ENCODE measurements around the gene LDLRAP1. TPM values are rescaled to one million over a fixed set of nuclear protein-coding genes. Genes with fewer than 3 reads are reported as not detected.

The LDLRAP1 gene
- total RNA-seq, 1 experiment from 2014 or later: 16.3 TPM

- ChIA-PET POLR2A (no interaction called here), CTCF (interaction anchor here (1.4 to 2.9 kb wide), 2 partner anchors 17 to 52 kb away, joined by 3 to 11 read pairs; no protein-coding TSS in a partner anchor)
- no peak for ATAC-seq
- H3K27me3 Mint-ChIP-seq (ENCODE audit: low read depth): no peaks in the 10 kb centered on the region
- no peaks in the 10 kb centered on the region for H3K9me3 Mint-ChIP-seq
- H3K4me3 Mint-ChIP-seq: no peak overlapping the region
- no peak overlapping the region for H3K27ac Mint-ChIP-seq
- DNase-seq (ENCODE audit: low spot score): no peak
- no peaks in the 10 kb centered on the region for H3K4me1 Mint-ChIP-seq
- TF ChIP-seq IRF2 (CRISPR knock-in tag; IDR thresholded peaks at IDR 0.05; ENCODE audit: borderline replicate concordance, low read depth): no peak
- 0 out of 2 replicates have a peak, but pooled peaks have one; percentile 19 for TF ChIP-seq ZNF263 (CRISPR knock-in tag; IDR thresholded peaks at IDR 0.05; ENCODE audit: low read depth)
- peaks cover 3% of the 10 kb centered on the region for H3K36me3 Mint-ChIP-seq
Measured at GRCh38 chr1:25556132-25556670, 12.8 kb downstream of the LDLRAP1 start.

- Mint-ChIP-seq H3K36me3 (peaks cover 3% of the 10 kb centered on the region), H3K4me3 (no peak overlapping the region), H3K4me1 (no peaks in the 10 kb centered on the region), H3K9me3 (no peaks in the 10 kb centered on the region), H3K27me3 (ENCODE audit: low read depth) (no peaks in the 10 kb centered on the region), H3K27ac (no peak overlapping the region)
- CTCF ChIA-PET: interaction anchor here (1.4 to 2.9 kb wide), 2 partner anchors 16 to 53 kb away, joined by 3 to 11 read pairs; no protein-coding TSS in a partner anchor
- TF ChIP-seq, protein P1, sequence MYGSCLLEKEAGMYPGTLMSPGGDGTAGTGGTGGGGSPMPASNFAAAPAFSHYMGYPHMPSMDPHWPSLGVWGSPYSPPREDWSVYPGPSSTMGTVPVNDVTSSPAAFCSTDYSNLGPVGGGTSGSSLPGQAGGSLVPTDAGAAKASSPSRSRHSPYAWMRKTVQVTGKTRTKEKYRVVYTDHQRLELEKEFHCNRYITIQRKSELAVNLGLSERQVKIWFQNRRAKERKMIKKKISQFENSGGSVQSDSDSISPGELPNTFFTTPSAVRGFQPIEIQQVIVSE (CRISPR knock-in tag; IDR thresholded peaks at IDR 0.05; ENCODE audit: borderline replicate concordance): no peak
- TF ChIP-seq GABPB1 (CRISPR knock-in tag; IDR thresholded peaks at IDR 0.05) (no peak), NR1H2 (CRISPR knock-in tag; IDR thresholded peaks at IDR 0.05) (no peak), GRHL2 (CRISPR knock-in tag; IDR thresholded peaks at IDR 0.05; ENCODE audit: insufficient replicate concordance, severe bottlenecking) (no peak), EMX1 (CRISPR knock-in tag; IDR thresholded peaks at IDR 0.05) (no peak), HMGA2 (CRISPR knock-in tag; IDR thresholded peaks at IDR 0.05) (no peak), MYBL2 (CRISPR knock-in tag; IDR thresholded peaks at IDR 0.05) (no peak)
- DNase-seq (ENCODE audit: low spot score): no peak
- POLR2A ChIA-PET: no interaction called here
- ATAC-seq: no peak
Measured at GRCh38 chr1:25556791-25557476, 13.5 kb downstream of the LDLRAP1 start.

- ChIA-PET CTCF (interaction anchor here (1.5 to 2.9 kb wide), 2 partner anchors 15 kb away, joined by 4 to 11 read pairs; no protein-coding TSS in a partner anchor), POLR2A (interaction anchor here (0.5 kb wide), 1 partner anchor 8 kb away, joined by 3 read pairs; no protein-coding TSS in a partner anchor)
- no peaks in the 10 kb centered on the region for H3K4me1 Mint-ChIP-seq
- no peaks in the 10 kb centered on the region for H3K9me3 Mint-ChIP-seq
- ATAC-seq: no peak
- no peak for DNase-seq (ENCODE audit: low spot score)
- no peak overlapping the region for H3K27ac Mint-ChIP-seq
- H3K4me3 Mint-ChIP-seq: no peak overlapping the region
- TF ChIP-seq TP53 (CRISPR knock-in tag; IDR thresholded peaks at IDR 0.05) (no peak), ZNF121 (CRISPR knock-in tag; IDR thresholded peaks at IDR 0.05) (no peak), MLX (CRISPR knock-in tag; IDR thresholded peaks at IDR 0.05) (no peak), ZNF416 (CRISPR knock-in tag; IDR thresholded peaks at IDR 0.05) (no peak), ZNF396 (CRISPR knock-in tag; IDR thresholded peaks at IDR 0.05; ENCODE audit: borderline replicate concordance) (no peak), HMGA2 (CRISPR knock-in tag; IDR thresholded peaks at IDR 0.05) (no peak), NR1H2 (CRISPR knock-in tag; IDR thresholded peaks at IDR 0.05) (no peak)
- TF ChIP-seq, protein P2, sequence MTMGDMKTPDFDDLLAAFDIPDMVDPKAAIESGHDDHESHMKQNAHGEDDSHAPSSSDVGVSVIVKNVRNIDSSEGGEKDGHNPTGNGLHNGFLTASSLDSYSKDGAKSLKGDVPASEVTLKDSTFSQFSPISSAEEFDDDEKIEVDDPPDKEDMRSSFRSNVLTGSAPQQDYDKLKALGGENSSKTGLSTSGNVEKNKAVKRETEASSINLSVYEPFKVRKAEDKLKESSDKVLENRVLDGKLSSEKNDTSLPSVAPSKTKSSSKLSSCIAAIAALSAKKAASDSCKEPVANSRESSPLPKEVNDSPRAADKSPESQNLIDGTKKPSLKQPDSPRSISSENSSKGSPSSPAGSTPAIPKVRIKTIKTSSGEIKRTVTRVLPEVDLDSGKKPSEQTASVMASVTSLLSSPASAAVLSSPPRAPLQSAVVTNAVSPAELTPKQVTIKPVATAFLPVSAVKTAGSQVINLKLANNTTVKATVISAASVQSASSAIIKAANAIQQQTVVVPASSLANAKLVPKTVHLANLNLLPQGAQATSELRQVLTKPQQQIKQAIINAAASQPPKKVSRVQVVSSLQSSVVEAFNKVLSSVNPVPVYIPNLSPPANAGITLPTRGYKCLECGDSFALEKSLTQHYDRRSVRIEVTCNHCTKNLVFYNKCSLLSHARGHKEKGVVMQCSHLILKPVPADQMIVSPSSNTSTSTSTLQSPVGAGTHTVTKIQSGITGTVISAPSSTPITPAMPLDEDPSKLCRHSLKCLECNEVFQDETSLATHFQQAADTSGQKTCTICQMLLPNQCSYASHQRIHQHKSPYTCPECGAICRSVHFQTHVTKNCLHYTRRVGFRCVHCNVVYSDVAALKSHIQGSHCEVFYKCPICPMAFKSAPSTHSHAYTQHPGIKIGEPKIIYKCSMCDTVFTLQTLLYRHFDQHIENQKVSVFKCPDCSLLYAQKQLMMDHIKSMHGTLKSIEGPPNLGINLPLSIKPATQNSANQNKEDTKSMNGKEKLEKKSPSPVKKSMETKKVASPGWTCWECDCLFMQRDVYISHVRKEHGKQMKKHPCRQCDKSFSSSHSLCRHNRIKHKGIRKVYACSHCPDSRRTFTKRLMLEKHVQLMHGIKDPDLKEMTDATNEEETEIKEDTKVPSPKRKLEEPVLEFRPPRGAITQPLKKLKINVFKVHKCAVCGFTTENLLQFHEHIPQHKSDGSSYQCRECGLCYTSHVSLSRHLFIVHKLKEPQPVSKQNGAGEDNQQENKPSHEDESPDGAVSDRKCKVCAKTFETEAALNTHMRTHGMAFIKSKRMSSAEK (CRISPR knock-in tag; IDR thresholded peaks at IDR 0.05; ENCODE audit: borderline replicate concordance): no peak
- TF ChIP-seq, protein P3, sequence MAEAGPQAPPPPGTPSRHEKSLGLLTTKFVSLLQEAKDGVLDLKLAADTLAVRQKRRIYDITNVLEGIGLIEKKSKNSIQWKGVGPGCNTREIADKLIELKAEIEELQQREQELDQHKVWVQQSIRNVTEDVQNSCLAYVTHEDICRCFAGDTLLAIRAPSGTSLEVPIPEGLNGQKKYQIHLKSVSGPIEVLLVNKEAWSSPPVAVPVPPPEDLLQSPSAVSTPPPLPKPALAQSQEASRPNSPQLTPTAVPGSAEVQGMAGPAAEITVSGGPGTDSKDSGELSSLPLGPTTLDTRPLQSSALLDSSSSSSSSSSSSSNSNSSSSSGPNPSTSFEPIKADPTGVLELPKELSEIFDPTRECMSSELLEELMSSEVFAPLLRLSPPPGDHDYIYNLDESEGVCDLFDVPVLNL (CRISPR knock-in tag; IDR thresholded peaks at IDR 0.05; ENCODE audit: borderline replicate concordance, low read depth): no peak
- H3K27me3 Mint-ChIP-seq (ENCODE audit: low read depth): no peaks in the 10 kb centered on the region
- peaks cover 3% of the 10 kb centered on the region for H3K36me3 Mint-ChIP-seq
Measured at GRCh38 chr1:25557543-25557942, 14.1 kb downstream of the LDLRAP1 start.

Measured in WTC11 (cell line).